Coronary artery (tissue), 2 donors: ENCODE data around the gene ABCA1.
"Not testable (repeated sequence)": the region's sequence is repeated elsewhere in the genome, so short reads cannot be mapped to it uniquely, and the experiment has no call there.

ENCODE experiments used
- DNase-seq: peaks from one replicate; pipeline ENCODE4 v3.0.0-alpha.2; 2017; ENCODE audit warnings: low spot score
- H3K27ac ChIP-seq, 2 donors: fragments of 200-600 bp; sonication (generic); one replicate each; pipeline ENCODE4 v1.5.1; 2016 to 2019
- H3K4me3 ChIP-seq: fragments of 200-600 bp; sonication (generic); 2 replicates; pipeline ENCODE4 v1.5.1; 2016; ENCODE audit warnings: mild to moderate bottlenecking, moderate library complexity
- CTCF ChIP-seq: fragments of 200-600 bp; sonication (generic); IDR thresholded peaks from one replicate; pipeline ENCODE4 v1.5.1; 2019; ENCODE audit warnings: antibody characterized with exemption

ABCA1 gene

DNA sequence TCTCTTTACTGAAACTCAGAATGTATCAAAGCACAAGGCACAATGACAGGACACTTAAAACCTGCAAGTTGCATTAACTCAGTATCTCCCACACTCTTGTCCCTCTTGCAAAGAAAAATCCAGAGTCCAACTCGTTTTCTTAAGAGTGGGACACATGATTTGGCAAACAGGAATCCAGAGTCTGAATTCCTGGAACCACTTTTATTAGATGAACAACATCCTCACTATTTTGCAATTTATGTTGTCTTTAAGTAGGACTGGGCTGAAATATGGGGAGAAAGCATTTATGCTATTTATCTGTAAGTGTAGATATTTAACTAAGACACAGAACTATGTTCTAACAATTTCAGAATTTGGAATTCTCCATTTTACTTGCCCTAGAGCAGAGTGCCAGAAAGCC is 69.1 kb downstream of the ABCA1 start:
- H3K27ac ChIP-seq = peak overlapping the region; percentile 11 to 66
- no peak for TF ChIP-seq CTCF
- H3K4me3 ChIP-seq = no peak overlapping the region
- no peak for DNase-seq

- H3K4me3 ChIP-seq = no peak overlapping the region
- no peak for TF ChIP-seq CTCF
- no peak for DNase-seq
- H3K27ac ChIP-seq = peak overlapping the region; percentile 52 to 66
These were observed 69.7 kb downstream of the ABCA1 start for GRCh38 chr9:104858271-104858670.

DNA sequence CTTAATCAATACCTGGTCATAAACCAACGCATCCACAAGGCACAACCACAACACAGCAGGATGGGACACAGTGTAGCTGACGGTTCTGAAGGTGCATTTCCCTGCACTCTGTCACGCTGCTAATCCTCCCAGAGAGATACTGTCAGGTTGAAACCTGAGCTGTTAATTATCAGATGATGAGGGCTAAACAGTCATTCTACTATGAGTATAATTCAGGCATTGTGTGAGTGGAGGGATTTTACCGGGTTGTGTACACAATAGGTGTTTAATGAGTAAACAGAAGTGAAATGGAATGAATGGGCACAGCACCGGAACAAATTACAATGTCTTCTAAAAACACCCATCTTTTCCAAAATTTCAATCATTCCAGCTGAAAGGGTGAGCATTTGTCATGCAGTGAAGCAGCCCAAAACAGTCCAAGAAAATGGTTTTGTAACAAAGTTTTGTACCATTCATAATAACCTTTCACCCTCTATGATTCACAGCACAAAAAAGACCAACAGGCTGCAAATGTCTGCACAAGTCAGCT is 71.5 kb downstream of the ABCA1 start:
- Histone ChIP-seq H3K27ac (peak overlapping the region in 1 of 2 donors; percentile 25), H3K4me3 (no peak overlapping the region)
- no peak for TF ChIP-seq CTCF
- no peak for DNase-seq

DNA sequence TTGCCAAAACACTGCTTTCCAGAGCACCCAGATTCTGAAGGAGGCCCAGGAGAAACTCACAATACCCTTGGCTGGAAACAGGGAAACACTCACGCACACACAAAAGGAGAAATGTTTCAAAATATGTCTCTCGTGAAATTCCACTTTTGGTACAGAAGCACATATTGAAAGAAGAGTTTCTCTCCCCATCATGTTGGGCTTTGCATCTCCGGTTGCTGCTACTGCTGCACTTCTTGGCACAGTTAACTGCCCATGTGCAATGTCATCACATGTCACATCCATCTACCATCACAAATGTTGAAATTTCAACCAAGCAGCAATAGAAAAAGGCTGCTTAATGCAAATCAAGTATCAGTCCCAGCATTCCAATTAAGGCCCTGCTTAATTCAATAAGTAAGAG is 72.1 kb downstream of the ABCA1 start:
- no peak for TF ChIP-seq CTCF
- no peak overlapping the region for H3K4me3 ChIP-seq
- DNase-seq = no peak
- no peak overlapping the region for H3K27ac ChIP-seq

DNA sequence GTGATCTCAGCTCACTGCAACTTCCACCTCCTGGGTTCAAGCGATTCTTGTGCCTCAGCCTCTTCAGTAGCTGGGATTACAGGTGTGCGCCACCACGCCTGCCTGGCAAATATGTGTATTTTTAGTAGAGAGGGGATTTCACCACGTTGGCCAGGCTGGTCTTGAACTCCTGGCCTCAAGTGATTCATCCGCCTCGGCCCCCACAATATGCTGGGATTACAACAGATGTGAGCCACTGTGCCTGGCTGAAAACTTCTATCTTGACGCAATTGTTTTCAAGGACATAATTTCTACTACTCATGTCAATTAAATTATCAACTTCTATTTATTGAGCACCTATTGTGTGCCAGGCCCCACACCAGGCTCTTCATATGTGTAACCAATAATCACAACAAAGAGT is 72.7 kb downstream of the ABCA1 start:
- not testable (repeated sequence) for H3K27ac ChIP-seq, DNase-seq, H3K4me3 ChIP-seq

DNA sequence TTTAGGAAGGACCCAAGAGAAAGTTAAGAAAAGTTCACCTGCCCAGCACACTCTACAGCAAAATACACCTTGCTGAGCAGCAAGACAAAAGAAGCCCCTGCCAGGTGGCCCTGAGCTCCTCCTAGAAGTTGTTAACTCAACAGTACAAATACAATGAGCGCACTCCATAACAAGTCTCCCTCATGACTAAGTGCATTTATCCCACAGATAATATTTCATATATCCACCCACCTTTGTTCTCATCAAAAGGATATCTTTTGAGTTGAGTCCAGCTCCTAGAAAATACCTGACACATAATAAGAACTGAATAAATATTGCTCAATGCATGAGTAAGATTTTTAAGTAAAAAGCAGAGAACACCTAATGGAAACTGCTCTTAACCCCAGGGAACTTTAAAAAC is 73.3 kb downstream of the ABCA1 start:
- no peak for TF ChIP-seq CTCF
- no peak for DNase-seq
- H3K4me3 ChIP-seq = no peak overlapping the region
- no peak overlapping the region for H3K27ac ChIP-seq

GRCh38 chr9:104853683-104854082 is 74.3 kb downstream of the ABCA1 start:
- Histone ChIP-seq H3K4me3 (no peak overlapping the region), H3K27ac (no peak overlapping the region)
- DNase-seq = no peak
- no peak for TF ChIP-seq CTCF

GRCh38 chr9:104853159-104853558 is 74.8 kb downstream of the ABCA1 start:
- DNase-seq = no peak
- no peak overlapping the region for H3K27ac ChIP-seq
- no peak for TF ChIP-seq CTCF
- no peak overlapping the region for H3K4me3 ChIP-seq
